Gastroesophageal sphincter (tissue), 3 donors: ENCODE measurements around the gene MSH5.

Source experiments
- CTCF ChIP-seq, 4 experiments: fragments of 200-600 bp in 2 of 4; fragments of 450-650 bp in 2 of 4; sonication (generic) in 1 of 4; IDR thresholded peaks; one replicate each; pipeline ENCODE4 v1.5.1; 2017 to 2019; ENCODE audit warnings: antibody characterized with exemption in 4 of 4, mild to moderate bottlenecking in 2 of 4, moderate library complexity in 2 of 4
- POLR2A ChIP-seq, 2 donors: fragments of 450-650 bp; IDR thresholded peaks; one replicate each; pipeline ENCODE4 v1.6.1; 2017; ENCODE audit warnings: antibody characterized with exemption in 2 of 2, mild to moderate bottlenecking in 2 of 2, moderate library complexity in 1 of 2
- POLR2AphosphoS5 ChIP-seq: sonication (generic); formaldehyde crosslinking; IDR thresholded peaks from one replicate; pipeline ENCODE4 v1.6.1; 2017; ENCODE audit warnings: antibody characterized with exemption

GRCh38 chr6:31775184-31775583 is 35.4 kb downstream of the MSH5 start:
- TF ChIP-seq CTCF (IDR thresholded peaks at IDR 0.05) (no peak), POLR2AphosphoS5 (no peak), POLR2A (IDR thresholded peaks at IDR 0.05) (no peak)
